ENCODE measurements around the gene NR0B2.

NR0B2 gene

GRCh38 chr1:26913754-26914619 is at the start of gene NR0B2:
NR0B2 (minus strand) TSS chr1:26913975; CDS start chr1:26913940, 35 bp downstream.
- Histone ChIP-seq H3K9me3 (ENCODE audit: low read length) (no peaks in the 10 kb centered on the region), H3K27me3 (ENCODE audit: control insufficient read depth in 1 of 2, insufficient read depth in 2 of 2, low read length in 2 of 2) (no peaks in the 10 kb centered on the region), H3K36me3 (ENCODE audit: insufficient read depth, low read length) (no peaks in the 10 kb centered on the region), H3K4me1 (ENCODE audit: insufficient read depth, low read length) (no peaks in the 10 kb centered on the region), H3K27ac (ENCODE audit: low read depth, low read length) (no peak within 1 kb of the TSS), H3K4me3 (ENCODE audit: low read depth in 1 of 2, low read length in 2 of 2) (no peak within 1 kb of the TSS), H3K9ac (ENCODE audit: low read length) (no peak within 1 kb of the TSS)

- Histone ChIP-seq H3K27ac (ENCODE audit: low read depth, low read length) (no peak overlapping the region), H3K9ac (ENCODE audit: low read length) (no peak overlapping the region), H3K4me3 (ENCODE audit: low read depth in 1 of 2, low read length in 2 of 2) (no peak overlapping the region), H3K27me3 (ENCODE audit: control insufficient read depth in 1 of 2, insufficient read depth in 2 of 2, low read length in 2 of 2) (peaks cover 24 to 27% of the 10 kb centered on the region in 2 donors), H3K4me1 (ENCODE audit: insufficient read depth, low read length) (no peaks in the 10 kb centered on the region), H3K9me3 (ENCODE audit: low read length) (no peaks in the 10 kb centered on the region), H3K36me3 (ENCODE audit: insufficient read depth, low read length) (no peaks in the 10 kb centered on the region)
Observed at GRCh38 chr1:26961826-26962225, 48.1 kb upstream of the NR0B2 start.

GRCh38 chr1:26960625-26960966 is 46.8 kb upstream of the NR0B2 start:
- Histone ChIP-seq H3K36me3 (ENCODE audit: insufficient read depth, low read length) (no peaks in the 10 kb centered on the region), H3K27ac (ENCODE audit: low read depth, low read length) (no peak overlapping the region), H3K9me3 (ENCODE audit: low read length) (no peaks in the 10 kb centered on the region), H3K9ac (ENCODE audit: low read length) (no peak overlapping the region), H3K27me3 (ENCODE audit: control insufficient read depth in 1 of 2, insufficient read depth in 2 of 2, low read length in 2 of 2) (peaks cover 24 to 27% of the 10 kb centered on the region in 2 donors), H3K4me3 (ENCODE audit: low read depth in 1 of 2, low read length in 2 of 2) (no peak overlapping the region), H3K4me1 (ENCODE audit: insufficient read depth, low read length) (no peaks in the 10 kb centered on the region)

- H3K36me3 ChIP-seq (ENCODE audit: insufficient read depth, low read length), result no peaks in the 10 kb centered on the region
- peak within 1 kb of the TSS in 1 of 2 donors; percentile 32 for H3K4me3 ChIP-seq (ENCODE audit: low read depth in 1 of 2, low read length in 2 of 2)
- no peaks in the 10 kb centered on the region for H3K4me1 ChIP-seq (ENCODE audit: insufficient read depth, low read length)
- H3K9ac ChIP-seq (ENCODE audit: low read length), result no peak within 1 kb of the TSS
- no peaks in the 10 kb centered on the region for H3K9me3 ChIP-seq (ENCODE audit: low read length)
- H3K27me3 ChIP-seq (ENCODE audit: control insufficient read depth in 1 of 2, insufficient read depth in 2 of 2, low read length in 2 of 2), result peaks cover 24 to 27% of the 10 kb centered on the region in 2 donors
- H3K27ac ChIP-seq (ENCODE audit: low read depth, low read length), result no peak within 1 kb of the TSS
Observed at GRCh38 chr1:26959722-26960624, 46.2 kb upstream of the NR0B2 start, which contains the start of gene KDF1. KDF1 (minus strand) TSS chr1:26960468; CDS start chr1:26952380, 8,088 bp downstream.

GRCh38 chr1:26959270-26959669 is 45.5 kb upstream of the NR0B2 start:
- Histone ChIP-seq H3K27me3 (ENCODE audit: control insufficient read depth in 1 of 2, insufficient read depth in 2 of 2, low read length in 2 of 2) (peaks cover 24 to 27% of the 10 kb centered on the region in 2 donors), H3K4me3 (ENCODE audit: low read depth in 1 of 2, low read length in 2 of 2) (no peak overlapping the region), H3K4me1 (ENCODE audit: insufficient read depth, low read length) (no peaks in the 10 kb centered on the region), H3K27ac (ENCODE audit: low read depth, low read length) (no peak overlapping the region), H3K36me3 (ENCODE audit: insufficient read depth, low read length) (no peaks in the 10 kb centered on the region), H3K9ac (ENCODE audit: low read length) (no peak overlapping the region), H3K9me3 (ENCODE audit: low read length) (no peaks in the 10 kb centered on the region)

- Histone ChIP-seq H3K4me3 (ENCODE audit: low read depth in 1 of 2, low read length in 2 of 2) (no peak overlapping the region), H3K27ac (ENCODE audit: low read depth, low read length) (no peak overlapping the region), H3K4me1 (ENCODE audit: insufficient read depth, low read length) (no peaks in the 10 kb centered on the region), H3K9ac (ENCODE audit: low read length) (no peak overlapping the region), H3K27me3 (ENCODE audit: control insufficient read depth in 1 of 2, insufficient read depth in 2 of 2, low read length in 2 of 2) (peaks cover 24 to 27% of the 10 kb centered on the region in 2 donors), H3K36me3 (ENCODE audit: insufficient read depth, low read length) (no peaks in the 10 kb centered on the region), H3K9me3 (ENCODE audit: low read length) (no peaks in the 10 kb centered on the region)
Observed at GRCh38 chr1:26957306-26957705, 43.5 kb upstream of the NR0B2 start.

GRCh38 chr1:26956321-26956720 is 42.5 kb upstream of the NR0B2 start:
- no peaks in the 10 kb centered on the region for H3K4me1 ChIP-seq (ENCODE audit: insufficient read depth, low read length)
- H3K27ac ChIP-seq (ENCODE audit: low read depth, low read length), result no peak overlapping the region
- no peaks in the 10 kb centered on the region for H3K9me3 ChIP-seq (ENCODE audit: low read length)
- no peaks in the 10 kb centered on the region for H3K36me3 ChIP-seq (ENCODE audit: insufficient read depth, low read length)
- no peak overlapping the region for H3K9ac ChIP-seq (ENCODE audit: low read length)
- no peak overlapping the region for H3K4me3 ChIP-seq (ENCODE audit: low read depth in 1 of 2, low read length in 2 of 2)
- H3K27me3 ChIP-seq (ENCODE audit: control insufficient read depth in 1 of 2, insufficient read depth in 2 of 2, low read length in 2 of 2), result peaks cover 24 to 27% of the 10 kb centered on the region in 2 donors

- no peaks in the 10 kb centered on the region for H3K36me3 ChIP-seq (ENCODE audit: insufficient read depth, low read length)
- no peak overlapping the region for H3K9ac ChIP-seq (ENCODE audit: low read length)
- no peak overlapping the region for H3K4me3 ChIP-seq (ENCODE audit: low read depth in 1 of 2, low read length in 2 of 2)
- no peaks in the 10 kb centered on the region for H3K9me3 ChIP-seq (ENCODE audit: low read length)
- H3K4me1 ChIP-seq (ENCODE audit: insufficient read depth, low read length), result no peaks in the 10 kb centered on the region
- no peak overlapping the region for H3K27ac ChIP-seq (ENCODE audit: low read depth, low read length)
- H3K27me3 ChIP-seq (ENCODE audit: control insufficient read depth in 1 of 2, insufficient read depth in 2 of 2, low read length in 2 of 2), result peaks cover 0 to 1% of the 10 kb centered on the region in 2 donors
Observed at GRCh38 chr1:26953374-26953773, 39.6 kb upstream of the NR0B2 start.

GRCh38 chr1:26951821-26952497 is 38.2 kb upstream of the NR0B2 start:
- Histone ChIP-seq H3K27me3 (ENCODE audit: control insufficient read depth in 1 of 2, insufficient read depth in 2 of 2, low read length in 2 of 2) (no peaks in the 10 kb centered on the region), H3K4me1 (ENCODE audit: insufficient read depth, low read length) (no peaks in the 10 kb centered on the region), H3K27ac (ENCODE audit: low read depth, low read length) (no peak overlapping the region), H3K36me3 (ENCODE audit: insufficient read depth, low read length) (peaks cover 3% of the 10 kb centered on the region), H3K9me3 (ENCODE audit: low read length) (no peaks in the 10 kb centered on the region), H3K4me3 (ENCODE audit: low read depth in 1 of 2, low read length in 2 of 2) (no peak overlapping the region), H3K9ac (ENCODE audit: low read length) (no peak overlapping the region)

GRCh38 chr1:26951216-26951615 is 37.4 kb upstream of the NR0B2 start:
- Histone ChIP-seq H3K4me1 (ENCODE audit: insufficient read depth, low read length) (no peaks in the 10 kb centered on the region), H3K36me3 (ENCODE audit: insufficient read depth, low read length) (peaks cover 11% of the 10 kb centered on the region), H3K9ac (ENCODE audit: low read length) (no peak overlapping the region), H3K9me3 (ENCODE audit: low read length) (no peaks in the 10 kb centered on the region), H3K27me3 (ENCODE audit: control insufficient read depth in 1 of 2, insufficient read depth in 2 of 2, low read length in 2 of 2) (no peaks in the 10 kb centered on the region), H3K27ac (ENCODE audit: low read depth, low read length) (no peak overlapping the region), H3K4me3 (ENCODE audit: low read depth in 1 of 2, low read length in 2 of 2) (no peak overlapping the region)

GRCh38 chr1:26950602-26951001 is 36.8 kb upstream of the NR0B2 start:
- Histone ChIP-seq H3K4me1 (ENCODE audit: insufficient read depth, low read length) (no peaks in the 10 kb centered on the region), H3K9ac (ENCODE audit: low read length) (no peak overlapping the region), H3K36me3 (ENCODE audit: insufficient read depth, low read length) (peaks cover 17% of the 10 kb centered on the region), H3K4me3 (ENCODE audit: low read depth in 1 of 2, low read length in 2 of 2) (no peak overlapping the region), H3K9me3 (ENCODE audit: low read length) (no peaks in the 10 kb centered on the region), H3K27me3 (ENCODE audit: control insufficient read depth in 1 of 2, insufficient read depth in 2 of 2, low read length in 2 of 2) (no peaks in the 10 kb centered on the region), H3K27ac (ENCODE audit: low read depth, low read length) (no peak overlapping the region)

All from muscle layer of colon (tissue), 2 donors.